Mesendoderm (in vitro differentiated cells): Measurements from ENCODE around the gene STAC. TPM values are rescaled to one million over a fixed set of nuclear protein-coding genes. Genes with fewer than 3 reads are reported as not detected.

Experiments
- DNase-seq: peaks from one replicate; pipeline ENCODE4 v3.0.0; 2013
- H2AK5ac ChIP-seq: 2 replicates; pipeline ENCODE4 v1.6.1; 2013; ENCODE audit warnings: low read length, inconsistent platforms
- H2BK120ac ChIP-seq: 2 replicates; pipeline ENCODE4 v1.6.1; 2013; ENCODE audit warnings: low read depth, mild to moderate bottlenecking, low read length, moderate library complexity, mixed read lengths
- H2BK15ac ChIP-seq: replicated peaks from 2 replicates; pipeline ENCODE4 v1.6.1; 2013; ENCODE audit warnings: low read depth, mild to moderate bottlenecking, moderate library complexity
- H2BK5ac ChIP-seq: 2 replicates; pipeline ENCODE4 v1.6.1; 2013; ENCODE audit warnings: low read length, inconsistent platforms
- H3K18ac ChIP-seq: 2 replicates; pipeline ENCODE4 v1.6.1; 2013; ENCODE audit warnings: mild to moderate bottlenecking, low read length, mixed read lengths
- H3K23ac ChIP-seq: one replicate; pipeline ENCODE4 v1.6.1; 2013; ENCODE audit warnings: low read length
- H3K27ac ChIP-seq: 2 replicates; pipeline ENCODE4 v1.5.1; 2013; ENCODE audit warnings: low read depth, mild to moderate bottlenecking, inconsistent platforms, low read length, moderate library complexity
- H3K27me3 ChIP-seq: 2 replicates; pipeline ENCODE4 v1.6.1; 2013; ENCODE audit warnings: low read length, control low read depth, mild to moderate bottlenecking, inconsistent platforms; ENCODE audit not compliant: insufficient read depth, poor library complexity
- H3K36me3 ChIP-seq: 2 replicates; pipeline ENCODE4 v1.6.1; 2013; ENCODE audit warnings: low read length, inconsistent platforms; ENCODE audit not compliant: control insufficient read depth, insufficient read depth
- H3K4ac ChIP-seq: one replicate; pipeline ENCODE4 v1.6.1; 2013; ENCODE audit warnings: low read depth, mild to moderate bottlenecking, low read length, moderate library complexity
- H3K4me1 ChIP-seq: 2 replicates; pipeline ENCODE4 v1.6.1; 2013; ENCODE audit warnings: low read depth, low read length, inconsistent platforms; ENCODE audit not compliant: control insufficient read depth
- H3K4me2 ChIP-seq: 2 replicates; pipeline ENCODE4 v1.6.1; 2013; ENCODE audit warnings: low read length
- H3K4me3 ChIP-seq: 2 replicates; pipeline ENCODE4 v1.5.1; 2013; ENCODE audit warnings: mild to moderate bottlenecking, low read length
- H3K56ac ChIP-seq: one replicate; pipeline ENCODE4 v1.6.1; 2013; ENCODE audit warnings: low read length
- H3K79me1 ChIP-seq: 2 replicates; pipeline ENCODE4 v1.6.1; 2013; ENCODE audit warnings: low read length, inconsistent platforms
- H3K79me2 ChIP-seq: 2 replicates; pipeline ENCODE4 v1.6.1; 2013; ENCODE audit warnings: mild to moderate bottlenecking, low read length; ENCODE audit not compliant: control insufficient read depth, insufficient read depth
- H3K9ac ChIP-seq: 2 replicates; pipeline ENCODE4 v1.6.1; 2013; ENCODE audit warnings: low read length, inconsistent platforms
- H4K5ac ChIP-seq: one replicate; pipeline ENCODE4 v1.6.1; 2013; ENCODE audit warnings: low read length
- H4K8ac ChIP-seq: one replicate; pipeline ENCODE4 v1.6.1; 2013; ENCODE audit warnings: low read depth, mild to moderate bottlenecking, control low read depth, low read length, moderate library complexity
- whole genome bisulfite sequencing: extraction: QIAGEN DNeasy Blood & Tissue Kit; methylation state at CpG from one replicate; pipeline ENCODE4 v1.1.7; 2013; ENCODE audit warnings: low lambda C conversion rate, missing lambda C conversion rate; ENCODE audit not compliant: insufficient coverage; ENCODE audit errors: extremely low coverage; 5-methylcytosine and 5-hydroxymethylcytosine counted together
- polyA plus RNA-seq, 2 experiments: library from polyadenylated mRNA; stranded (reverse); fragments of 200-250 nt; gene quantifications; one replicate each; pipeline ENCODE4 v1.2.3, GENCODE V29; 2013

STAC gene, protein sequence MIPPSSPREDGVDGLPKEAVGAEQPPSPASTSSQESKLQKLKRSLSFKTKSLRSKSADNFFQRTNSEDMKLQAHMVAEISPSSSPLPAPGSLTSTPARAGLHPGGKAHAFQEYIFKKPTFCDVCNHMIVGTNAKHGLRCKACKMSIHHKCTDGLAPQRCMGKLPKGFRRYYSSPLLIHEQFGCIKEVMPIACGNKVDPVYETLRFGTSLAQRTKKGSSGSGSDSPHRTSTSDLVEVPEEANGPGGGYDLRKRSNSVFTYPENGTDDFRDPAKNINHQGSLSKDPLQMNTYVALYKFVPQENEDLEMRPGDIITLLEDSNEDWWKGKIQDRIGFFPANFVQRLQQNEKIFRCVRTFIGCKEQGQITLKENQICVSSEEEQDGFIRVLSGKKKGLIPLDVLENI
- 11.0 TPM for polyA plus RNA-seq (2013, experiment 1 of 2)
- 11.4 TPM for polyA plus RNA-seq (2013, experiment 2 of 2)

DNA sequence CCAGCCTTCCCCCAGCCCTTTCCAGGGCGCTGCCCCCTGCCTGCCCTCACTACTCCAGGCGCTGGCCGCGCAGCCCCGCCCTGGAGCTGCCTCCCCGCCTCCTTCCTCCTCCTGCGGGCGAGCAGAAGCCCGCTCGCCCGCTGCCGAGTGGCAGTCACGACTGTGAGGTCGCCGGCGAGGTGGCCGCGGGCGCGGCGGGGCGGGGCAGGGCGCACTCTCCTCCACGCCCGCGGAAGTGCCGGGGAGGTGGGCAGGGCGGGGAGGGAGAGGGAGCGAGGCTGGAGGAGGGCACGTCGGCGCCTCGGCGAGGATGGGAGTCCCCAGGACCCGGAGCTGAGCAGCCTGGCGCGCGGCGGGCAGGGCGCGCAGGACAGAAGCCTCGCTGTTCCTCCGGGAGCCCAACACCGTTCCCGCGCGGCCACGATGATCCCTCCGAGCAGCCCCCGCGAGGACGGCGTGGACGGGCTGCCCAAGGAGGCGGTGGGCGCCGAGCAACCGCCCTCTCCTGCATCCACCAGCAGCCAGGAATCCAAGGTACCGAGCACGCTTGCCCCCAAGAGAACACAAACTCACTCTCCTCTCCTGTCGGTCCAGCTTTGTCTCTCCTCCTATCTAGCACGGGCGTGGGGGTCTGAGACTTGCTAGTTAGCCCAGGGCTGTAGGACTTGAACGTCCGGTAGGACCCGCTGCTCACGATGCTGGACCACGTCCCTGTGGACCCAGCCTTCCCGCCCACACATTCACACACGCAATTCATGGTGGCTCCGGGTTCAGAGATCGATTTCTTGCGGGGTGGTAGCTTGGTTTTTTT is at the start of gene STAC:
Gene STAC, plus strand, starts transcription at position 284 of the 811 bp plus-strand sequence. Its CDS starts 140 bp downstream, at position 424.
- H2BK15ac ChIP-seq: no peak within 1 kb of the TSS
- no peaks in the 10 kb centered on the region for H3K36me3 ChIP-seq
- no peak within 1 kb of the TSS for H3K27ac ChIP-seq
- no peak within 1 kb of the TSS for H3K18ac ChIP-seq
- no peaks in the 10 kb centered on the region for H3K79me2 ChIP-seq
- peak within 1 kb of the TSS; percentile 8 for H3K4ac ChIP-seq
- H3K56ac ChIP-seq: peak within 1 kb of the TSS; percentile 92
- peak within 1 kb of the TSS; percentile 71 for H3K9ac ChIP-seq
- no peak within 1 kb of the TSS for H4K8ac ChIP-seq
- H3K27me3 ChIP-seq: no peaks in the 10 kb centered on the region
- H3K4me1 ChIP-seq: peaks cover 2% of the 10 kb centered on the region
- peak within 1 kb of the TSS; percentile 89 for H3K4me2 ChIP-seq
- WGBS: no CpG with 5 or more reads among the region's 73 CpGs
- H3K79me1 ChIP-seq: peaks cover 1% of the 10 kb centered on the region
- H2AK5ac ChIP-seq: no peak within 1 kb of the TSS
- no peak within 1 kb of the TSS for H3K23ac ChIP-seq
- H3K4me3 ChIP-seq: peak within 1 kb of the TSS; percentile 67
- no peak within 1 kb of the TSS for H2BK5ac ChIP-seq
- DNase-seq: peak; percentile 64
- H4K5ac ChIP-seq: no peak within 1 kb of the TSS
- H2BK120ac ChIP-seq: no peak within 1 kb of the TSS

DNA sequence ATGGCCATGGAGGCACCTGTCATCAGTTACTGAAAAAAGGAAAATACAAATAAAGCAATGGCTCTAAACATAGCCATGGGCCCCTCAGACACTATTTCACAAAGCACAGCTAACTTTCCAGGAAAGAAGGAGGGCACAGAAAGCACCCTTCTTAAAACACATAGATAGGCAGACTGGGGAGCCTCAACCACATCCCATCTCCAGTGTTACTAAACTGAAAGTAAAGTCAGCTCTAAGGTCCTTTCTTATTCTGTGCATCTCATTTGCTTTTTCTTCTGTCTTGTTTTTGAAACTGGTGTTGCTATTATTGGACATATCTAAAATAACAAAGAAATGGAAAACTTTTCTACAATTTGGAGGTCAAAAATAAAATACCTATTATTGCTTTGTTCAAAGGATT is 48.2 kb upstream of the STAC start:
- no peaks in the 10 kb centered on the region for H3K79me2 ChIP-seq
- no peak overlapping the region for H2BK120ac ChIP-seq
- no peak overlapping the region for H3K9ac ChIP-seq
- H3K4me2 ChIP-seq: no peak overlapping the region
- no peak overlapping the region for H2AK5ac ChIP-seq
- H2BK5ac ChIP-seq: no peak overlapping the region
- no peak overlapping the region for H3K18ac ChIP-seq
- no peak overlapping the region for H4K5ac ChIP-seq
- H3K4ac ChIP-seq: no peak overlapping the region
- H3K27me3 ChIP-seq: no peaks in the 10 kb centered on the region
- DNase-seq: no peak
- no peaks in the 10 kb centered on the region for H3K36me3 ChIP-seq
- no peak overlapping the region for H3K56ac ChIP-seq
- H3K4me1 ChIP-seq: no peaks in the 10 kb centered on the region
- no peak overlapping the region for H3K4me3 ChIP-seq
- H3K79me1 ChIP-seq: no peaks in the 10 kb centered on the region
- no peak overlapping the region for H2BK15ac ChIP-seq
- no peak overlapping the region for H3K23ac ChIP-seq
- H3K27ac ChIP-seq: no peak overlapping the region
- no peak overlapping the region for H4K8ac ChIP-seq

DNA sequence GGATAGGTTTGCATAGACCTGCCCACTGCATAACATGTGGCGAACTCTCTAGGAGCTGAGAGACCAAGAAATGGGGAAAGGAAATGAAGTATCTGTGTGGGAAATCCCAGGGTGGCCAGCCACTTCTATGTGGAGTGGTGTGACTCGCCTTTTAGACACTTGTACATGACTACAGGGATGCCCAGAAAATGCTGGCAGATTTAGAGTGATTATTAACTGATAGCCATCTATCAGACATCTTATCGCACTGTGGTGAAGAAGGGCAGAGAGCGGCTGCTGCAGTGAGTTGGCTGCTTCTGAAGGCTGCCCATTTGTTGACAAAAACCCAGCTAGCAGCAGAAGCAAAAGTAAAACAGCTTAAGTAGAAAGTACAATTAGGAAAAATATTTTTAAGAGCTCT is 18.1 kb upstream of the STAC start:
- Histone ChIP-seq H3K4me2 (no peak overlapping the region), H2AK5ac (no peak overlapping the region), H3K4ac (no peak overlapping the region), H3K18ac (peak overlapping the region; percentile 30), H3K79me2 (no peaks in the 10 kb centered on the region), H3K4me3 (no peak overlapping the region), H3K9ac (no peak overlapping the region), H4K8ac (no peak overlapping the region), H4K5ac (no peak overlapping the region), H3K36me3 (no peaks in the 10 kb centered on the region), H2BK15ac (no peak overlapping the region), H3K56ac (no peak overlapping the region), H3K79me1 (no peaks in the 10 kb centered on the region), H2BK120ac (no peak overlapping the region), H3K27me3 (no peaks in the 10 kb centered on the region), H3K27ac (no peak overlapping the region), H3K23ac (no peak overlapping the region), H2BK5ac (no peak overlapping the region), H3K4me1 (peaks cover 9% of the 10 kb centered on the region)
- WGBS: no CpG with 5 or more reads among the region's 4 CpGs
- peak; percentile 23 for DNase-seq

DNA sequence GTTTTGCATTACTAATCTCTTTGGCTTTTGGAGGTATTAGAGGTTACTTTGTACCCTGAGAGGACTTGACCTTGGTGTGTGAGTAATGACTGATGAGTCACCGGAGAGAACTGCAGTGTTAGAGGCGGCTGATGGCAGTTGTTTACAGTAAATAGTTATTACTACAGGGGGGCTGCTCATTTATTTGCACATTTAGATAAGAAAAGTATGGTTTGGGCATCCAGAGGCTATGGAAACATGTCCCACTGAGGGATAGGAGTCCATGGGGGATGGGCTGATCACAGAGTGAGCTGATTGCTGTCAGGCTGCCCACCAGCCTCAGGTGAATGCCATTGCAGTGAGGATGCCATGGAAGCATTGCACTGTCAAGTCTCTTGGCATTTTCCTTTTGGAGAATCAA is 17.3 kb upstream of the STAC start:
- DNase-seq: peak; percentile 94
- H3K27ac ChIP-seq: no peak overlapping the region

DNA sequence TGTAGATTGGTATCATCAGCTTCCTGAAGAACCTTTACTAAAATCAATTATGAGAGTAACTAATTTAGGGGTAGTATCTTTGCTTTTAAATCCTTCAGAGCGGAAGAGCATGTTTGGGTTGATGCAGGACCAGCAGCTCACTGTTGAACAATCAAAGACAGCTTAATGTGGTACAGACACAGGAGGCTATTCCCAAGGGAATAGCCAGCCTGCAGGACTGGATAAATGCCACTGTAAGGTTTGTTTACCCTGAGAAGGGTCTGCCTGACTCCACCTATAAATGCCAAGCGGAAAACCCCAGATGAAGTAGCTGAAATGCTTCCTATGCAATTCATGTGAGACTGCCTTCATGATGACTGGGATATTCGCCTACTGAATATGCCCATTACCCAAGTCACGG is 16.0 kb upstream of the STAC start:
- H4K8ac ChIP-seq: no peak overlapping the region
- WGBS: no CpG with 5 or more reads among the region's 4 CpGs
- no peak overlapping the region for H3K56ac ChIP-seq
- no peak overlapping the region for H3K27ac ChIP-seq
- H3K4ac ChIP-seq: no peak overlapping the region
- H2BK120ac ChIP-seq: no peak overlapping the region
- no peak overlapping the region for H2BK5ac ChIP-seq
- H3K27me3 ChIP-seq: no peaks in the 10 kb centered on the region
- peaks cover 9% of the 10 kb centered on the region for H3K4me1 ChIP-seq
- no peaks in the 10 kb centered on the region for H3K79me2 ChIP-seq
- no peak overlapping the region for H3K9ac ChIP-seq
- H3K4me3 ChIP-seq: no peak overlapping the region
- no peak overlapping the region for H2AK5ac ChIP-seq
- H3K18ac ChIP-seq: no peak overlapping the region
- H3K79me1 ChIP-seq: no peaks in the 10 kb centered on the region
- H3K4me2 ChIP-seq: no peak overlapping the region
- no peaks in the 10 kb centered on the region for H3K36me3 ChIP-seq
- peak; percentile 22 for DNase-seq
- no peak overlapping the region for H2BK15ac ChIP-seq
- no peak overlapping the region for H3K23ac ChIP-seq
- H4K5ac ChIP-seq: no peak overlapping the region

More for the DNA sequence above, 17.3 kb upstream of the STAC start:
- Histone ChIP-seq H3K36me3 (no peaks in the 10 kb centered on the region), H3K4ac (no peak overlapping the region), H4K5ac (no peak overlapping the region), H2BK120ac (no peak overlapping the region), H3K4me1 (peaks cover 9% of the 10 kb centered on the region), H3K79me1 (no peaks in the 10 kb centered on the region), H3K18ac (no peak overlapping the region), H3K27me3 (no peaks in the 10 kb centered on the region), H2AK5ac (no peak overlapping the region), H3K4me3 (no peak overlapping the region), H2BK15ac (no peak overlapping the region), H3K9ac (no peak overlapping the region), H3K79me2 (no peaks in the 10 kb centered on the region), H2BK5ac (no peak overlapping the region), H4K8ac (no peak overlapping the region), H3K56ac (no peak overlapping the region), H3K23ac (no peak overlapping the region), H3K4me2 (no peak overlapping the region)
- WGBS: no CpG with 5 or more reads among the region's 2 CpGs
